HG03135 (cell line): ENCODE results near the gene CRYAA.
"Not testable (repeated sequence)": the region's sequence is repeated elsewhere in the genome, so short reads cannot be mapped to it uniquely, and the experiment has no call there.

Source experiments
- ATAC-seq: cut with Tn5 transposase; IDR thresholded peaks from one replicate; pipeline ENCODE4 v1.9.1; 2021; ENCODE audit warnings: mild to moderate bottlenecking, moderate library complexity; ENCODE audit not compliant: unreplicated experiment

Gene CRYAA

GRCh38 chr21:43168708-43169107, at the start of gene CRYAA:
TSS of gene CRYAA (plus strand) at chr21:43169008. CDS start at chr21:43169100, 92 bp downstream.
- not testable (repeated sequence) for ATAC-seq

- not testable (repeated sequence) for ATAC-seq
These were observed 38.7 kb upstream of the CRYAA start for GRCh38 chr21:43130094-43130493.

- not testable (repeated sequence) for ATAC-seq
These were observed 34.3 kb upstream of the CRYAA start for GRCh38 chr21:43134520-43134919.

- not testable (repeated sequence) for ATAC-seq
These were observed 29.9 kb upstream of the CRYAA start for GRCh38 chr21:43138944-43139343.

- not testable (repeated sequence) for ATAC-seq
These were observed 27.4 kb upstream of the CRYAA start for GRCh38 chr21:43141407-43141806.

- ATAC-seq: not testable (repeated sequence)
These were observed 22.2 kb upstream of the CRYAA start for GRCh38 chr21:43146637-43147036.

GRCh38 chr21:43147999-43148398, 20.8 kb upstream of the CRYAA start:
- ATAC-seq: not testable (repeated sequence)

- not testable (repeated sequence) for ATAC-seq
These were observed 19.5 kb upstream of the CRYAA start for GRCh38 chr21:43149344-43149743.

- ATAC-seq: not testable (repeated sequence)
These were observed 15.2 kb upstream of the CRYAA start for GRCh38 chr21:43153601-43154000.

GRCh38 chr21:43159279-43160175, 9.3 kb upstream of the CRYAA start:
- not testable (repeated sequence) for ATAC-seq

- ATAC-seq: not testable (repeated sequence)
These were observed 6.7 kb upstream of the CRYAA start for GRCh38 chr21:43161826-43162707.

- ATAC-seq: not testable (repeated sequence)
These were observed 6.1 kb upstream of the CRYAA start for GRCh38 chr21:43162708-43163205.

- not testable (repeated sequence) for ATAC-seq
These were observed 4.0 kb upstream of the CRYAA start for GRCh38 chr21:43164823-43165222.

- ATAC-seq: not testable (repeated sequence)
These were observed 3.1 kb upstream of the CRYAA start for GRCh38 chr21:43165734-43166133.

GRCh38 chr21:43169230-43169886, 550 bp downstream of the CRYAA start:
- ATAC-seq: not testable (repeated sequence)

- not testable (repeated sequence) for ATAC-seq
These were observed 1.1 kb downstream of the CRYAA start for GRCh38 chr21:43169891-43170290.

- not testable (repeated sequence) for ATAC-seq
These were observed 4.0 kb downstream of the CRYAA start for GRCh38 chr21:43172812-43173211.

- ATAC-seq: not testable (repeated sequence)
These were observed 4.6 kb downstream of the CRYAA start for GRCh38 chr21:43173438-43173837.

- not testable (repeated sequence) for ATAC-seq
These were observed 5.1 kb downstream of the CRYAA start for GRCh38 chr21:43173930-43174329.

- not testable (repeated sequence) for ATAC-seq
These were observed 6.2 kb downstream of the CRYAA start for GRCh38 chr21:43174998-43175397.
